HepG2 (cell line): Measurements from ENCODE around the gene MAST1. TPM values are rescaled to one million over a fixed set of nuclear protein-coding genes. Genes with fewer than 3 reads are reported as not detected.

Experiments used
- ARHGAP35 ChIP-seq: sonication (generic); formaldehyde crosslinking; IDR thresholded peaks from 2 replicates; pipeline ENCODE4 v1.9.0; 2022; ENCODE audit warnings: mild to moderate bottlenecking, inconsistent platforms, moderate library complexity, missing genetic modification reagents, borderline replicate concordance
- FOXC1 ChIP-seq: sonication (generic); formaldehyde crosslinking; IDR thresholded peaks from 2 replicates; pipeline ENCODE4 v1.8.0; 2022; ENCODE audit warnings: mild to moderate bottlenecking, missing genetic modification reagents, borderline replicate concordance
- FOXM1 ChIP-seq: sonication (generic); formaldehyde crosslinking; IDR thresholded peaks from 2 replicates; pipeline ENCODE4 v1.5.0; 2020; ENCODE audit warnings: missing genetic modification reagents
- KMT2A ChIP-seq: sonication (generic); formaldehyde crosslinking; IDR thresholded peaks from 2 replicates; pipeline ENCODE4 v1.4.0; 2020; ENCODE audit warnings: missing genetic modification reagents
- SETDB1 ChIP-seq: sonication (generic); formaldehyde crosslinking; IDR thresholded peaks from 2 replicates; pipeline ENCODE4 v1.5.1; 2020; ENCODE audit warnings: missing genetic modification reagents, mild to moderate bottlenecking, borderline replicate concordance
- SP140L ChIP-seq: sonication (generic); formaldehyde crosslinking; IDR thresholded peaks from 2 replicates; pipeline ENCODE4 v1.4.0; 2020; ENCODE audit warnings: missing genetic modification reagents, borderline replicate concordance
- SRSF9 ChIP-seq: fragments of 200-400 bp; formaldehyde crosslinking; IDR thresholded peaks from 2 replicates; pipeline ENCODE4 v1.6.1; 2018; ENCODE audit warnings: borderline replicate concordance, mild to moderate bottlenecking, low read depth, low read length; ENCODE audit not compliant: insufficient read depth, poor library complexity, severe bottlenecking
- YEATS2 ChIP-seq: sonication (generic); formaldehyde crosslinking; IDR thresholded peaks from 2 replicates; pipeline ENCODE4 v1.4.0; 2020; ENCODE audit warnings: missing genetic modification reagents, borderline replicate concordance
- ZNF101 ChIP-seq: sonication (generic); formaldehyde crosslinking; IDR thresholded peaks from 2 replicates; pipeline ENCODE4 v1.4.0; 2020; ENCODE audit warnings: mild to moderate bottlenecking, low read depth, missing genetic modification reagents, borderline replicate concordance
- ZNF260 ChIP-seq: sonication (generic); formaldehyde crosslinking; IDR thresholded peaks from 2 replicates; pipeline ENCODE4 v1.4.0; 2020; ENCODE audit warnings: missing genetic modification reagents, low read depth, mild to moderate bottlenecking, borderline replicate concordance
- ZNF343 ChIP-seq: sonication (generic); formaldehyde crosslinking; IDR thresholded peaks from 2 replicates; pipeline ENCODE4 v1.4.0; 2020; ENCODE audit warnings: mild to moderate bottlenecking, missing genetic modification reagents
- ZNF350 ChIP-seq: sonication (generic); formaldehyde crosslinking; IDR thresholded peaks from 2 replicates; pipeline ENCODE4 v1.4.0; 2020; ENCODE audit warnings: mild to moderate bottlenecking, low read depth, missing genetic modification reagents, borderline replicate concordance
- polyA plus RNA-seq, 8 experiments: library from polyadenylated mRNA; depleted of rRNA in 3 of 8; stranded (reverse) in 7 of 8; unstranded in 1 of 8; fragments of >200 nt; fragmentation: Illumina TruSeq in 4 of 8; extraction: Trizol in 4 of 8; gene quantifications; 2 replicates each; pipeline versions ENCODE4 v1.2.1 to v1.2.3, GENCODE V29; 2011 to 2016; ENCODE audit warnings: low read depth in 4 of 8, missing spikeins in 1 of 8, mixed read lengths in 1 of 8; ENCODE audit not compliant: insufficient read depth in 1 of 8
- total RNA-seq, 5 experiments: library from RNA; depleted of rRNA; stranded (reverse); fragments of >200 nt; fragmentation: Illumina TruSeq; extraction: Trizol; gene quantifications; 2 replicates each; pipeline ENCODE4 v1.2.3, GENCODE V29; 2016; ENCODE audit warnings: low read depth in 1 of 5
- TF ChIP-seq, protein P1 (sequence below): sonication (generic); formaldehyde crosslinking; IDR thresholded peaks from 2 replicates; pipeline ENCODE4 v1.8.1; 2023; ENCODE audit warnings: mild to moderate bottlenecking, missing genetic modification reagents
- TF ChIP-seq, protein P2 (sequence below), 2 experiments: fragments of 450-650 bp in 1 of 2; sonication (generic) in 1 of 2; formaldehyde crosslinking in 1 of 2; IDR thresholded peaks; 2 replicates each; pipeline versions ENCODE4 v1.6.1 to v1.8.0; 2016 to 2022; ENCODE audit warnings: antibody characterized with exemption in 1 of 2, mild to moderate bottlenecking in 1 of 2, missing genetic modification reagents in 1 of 2
- TF ChIP-seq, protein P3 (sequence below): sonication (generic); formaldehyde crosslinking; IDR thresholded peaks from 2 replicates; pipeline ENCODE4 v1.8.0; 2022; ENCODE audit warnings: mild to moderate bottlenecking, missing genetic modification reagents, moderate library complexity

Gene MAST1
- total and polyA plus RNA-seq, 2 of the 13 experiments (the other 11 are each of a cell fraction or from before 2014, with no cell fraction given): 0.73 to 4.7 TPM

DNA sequence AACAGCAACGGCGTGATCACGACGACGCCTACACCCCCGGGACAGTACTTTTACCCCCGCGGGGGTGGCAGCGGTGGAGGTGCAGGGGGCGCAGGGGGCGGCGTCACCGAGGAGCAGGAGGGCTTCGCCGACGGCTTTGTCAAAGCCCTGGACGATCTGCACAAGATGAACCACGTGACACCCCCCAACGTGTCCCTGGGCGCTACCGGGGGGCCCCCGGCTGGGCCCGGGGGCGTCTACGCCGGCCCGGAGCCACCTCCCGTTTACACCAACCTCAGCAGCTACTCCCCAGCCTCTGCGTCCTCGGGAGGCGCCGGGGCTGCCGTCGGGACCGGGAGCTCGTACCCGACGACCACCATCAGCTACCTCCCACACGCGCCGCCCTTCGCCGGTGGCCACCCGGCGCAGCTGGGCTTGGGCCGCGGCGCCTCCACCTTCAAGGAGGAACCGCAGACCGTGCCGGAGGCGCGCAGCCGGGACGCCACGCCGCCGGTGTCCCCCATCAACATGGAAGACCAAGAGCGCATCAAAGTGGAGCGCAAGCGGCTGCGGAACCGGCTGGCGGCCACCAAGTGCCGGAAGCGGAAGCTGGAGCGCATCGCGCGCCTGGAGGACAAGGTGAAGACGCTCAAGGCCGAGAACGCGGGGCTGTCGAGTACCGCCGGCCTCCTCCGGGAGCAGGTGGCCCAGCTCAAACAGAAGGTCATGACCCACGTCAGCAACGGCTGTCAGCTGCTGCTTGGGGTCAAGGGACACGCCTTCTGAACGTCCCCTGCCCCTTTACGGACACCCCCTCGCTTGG is 46.1 kb upstream of the MAST1 start (continued):
- TF ChIP-seq, protein P1, sequence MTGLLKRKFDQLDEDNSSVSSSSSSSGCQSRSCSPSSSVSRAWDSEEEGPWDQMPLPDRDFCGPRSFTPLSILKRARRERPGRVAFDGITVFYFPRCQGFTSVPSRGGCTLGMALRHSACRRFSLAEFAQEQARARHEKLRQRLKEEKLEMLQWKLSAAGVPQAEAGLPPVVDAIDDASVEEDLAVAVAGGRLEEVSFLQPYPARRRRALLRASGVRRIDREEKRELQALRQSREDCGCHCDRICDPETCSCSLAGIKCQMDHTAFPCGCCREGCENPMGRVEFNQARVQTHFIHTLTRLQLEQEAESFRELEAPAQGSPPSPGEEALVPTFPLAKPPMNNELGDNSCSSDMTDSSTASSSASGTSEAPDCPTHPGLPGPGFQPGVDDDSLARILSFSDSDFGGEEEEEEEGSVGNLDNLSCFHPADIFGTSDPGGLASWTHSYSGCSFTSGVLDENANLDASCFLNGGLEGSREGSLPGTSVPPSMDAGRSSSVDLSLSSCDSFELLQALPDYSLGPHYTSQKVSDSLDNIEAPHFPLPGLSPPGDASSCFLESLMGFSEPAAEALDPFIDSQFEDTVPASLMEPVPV (CRISPR knock-in tag): 0 out of 2 replicates have a peak, but pooled peaks have one; percentile 64
- TF ChIP-seq, protein P2, sequence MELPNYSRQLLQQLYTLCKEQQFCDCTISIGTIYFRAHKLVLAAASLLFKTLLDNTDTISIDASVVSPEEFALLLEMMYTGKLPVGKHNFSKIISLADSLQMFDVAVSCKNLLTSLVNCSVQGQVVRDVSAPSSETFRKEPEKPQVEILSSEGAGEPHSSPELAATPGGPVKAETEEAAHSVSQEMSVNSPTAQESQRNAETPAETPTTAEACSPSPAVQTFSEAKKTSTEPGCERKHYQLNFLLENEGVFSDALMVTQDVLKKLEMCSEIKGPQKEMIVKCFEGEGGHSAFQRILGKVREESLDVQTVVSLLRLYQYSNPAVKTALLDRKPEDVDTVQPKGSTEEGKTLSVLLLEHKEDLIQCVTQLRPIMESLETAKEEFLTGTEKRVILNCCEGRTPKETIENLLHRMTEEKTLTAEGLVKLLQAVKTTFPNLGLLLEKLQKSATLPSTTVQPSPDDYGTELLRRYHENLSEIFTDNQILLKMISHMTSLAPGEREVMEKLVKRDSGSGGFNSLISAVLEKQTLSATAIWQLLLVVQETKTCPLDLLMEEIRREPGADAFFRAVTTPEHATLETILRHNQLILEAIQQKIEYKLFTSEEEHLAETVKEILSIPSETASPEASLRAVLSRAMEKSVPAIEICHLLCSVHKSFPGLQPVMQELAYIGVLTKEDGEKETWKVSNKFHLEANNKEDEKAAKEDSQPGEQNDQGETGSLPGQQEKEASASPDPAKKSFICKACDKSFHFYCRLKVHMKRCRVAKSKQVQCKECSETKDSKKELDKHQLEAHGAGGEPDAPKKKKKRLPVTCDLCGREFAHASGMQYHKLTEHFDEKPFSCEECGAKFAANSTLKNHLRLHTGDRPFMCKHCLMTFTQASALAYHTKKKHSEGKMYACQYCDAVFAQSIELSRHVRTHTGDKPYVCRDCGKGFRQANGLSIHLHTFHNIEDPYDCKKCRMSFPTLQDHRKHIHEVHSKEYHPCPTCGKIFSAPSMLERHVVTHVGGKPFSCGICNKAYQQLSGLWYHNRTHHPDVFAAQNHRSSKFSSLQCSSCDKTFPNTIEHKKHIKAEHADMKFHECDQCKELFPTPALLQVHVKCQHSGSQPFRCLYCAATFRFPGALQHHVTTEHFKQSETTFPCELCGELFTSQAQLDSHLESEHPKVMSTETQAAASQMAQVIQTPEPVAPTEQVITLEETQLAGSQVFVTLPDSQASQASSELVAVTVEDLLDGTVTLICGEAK (IDR thresholded peaks at IDR 0.05): no peak
- TF ChIP-seq, protein P2 (CRISPR knock-in tag; IDR thresholded peaks at IDR 0.05): peak; percentile 80; the same call in 1 of the 2 replicates
- TF ChIP-seq KMT2A (CRISPR knock-in tag) (no peak), ZNF101 (no peak), FOXC1 (CRISPR knock-in tag) (peak; percentile 45; the same call in 1 of the 2 replicates), ZNF343 (CRISPR knock-in tag) (no peak), ZNF260 (CRISPR knock-in tag) (no peak), SP140L (CRISPR knock-in tag) (no peak), FOXM1 (CRISPR knock-in tag) (no peak), SETDB1 (CRISPR knock-in tag) (no peak), ZNF350 (CRISPR knock-in tag) (0 out of 2 replicates have a peak, but pooled peaks have one; percentile 40), SRSF9 (no peak), ARHGAP35 (CRISPR knock-in tag) (peak; percentile 36; the same call in 1 of the 2 replicates), YEATS2 (CRISPR knock-in tag) (no peak; the same call in 1 of the 2 replicates)
- TF ChIP-seq, protein P3, sequence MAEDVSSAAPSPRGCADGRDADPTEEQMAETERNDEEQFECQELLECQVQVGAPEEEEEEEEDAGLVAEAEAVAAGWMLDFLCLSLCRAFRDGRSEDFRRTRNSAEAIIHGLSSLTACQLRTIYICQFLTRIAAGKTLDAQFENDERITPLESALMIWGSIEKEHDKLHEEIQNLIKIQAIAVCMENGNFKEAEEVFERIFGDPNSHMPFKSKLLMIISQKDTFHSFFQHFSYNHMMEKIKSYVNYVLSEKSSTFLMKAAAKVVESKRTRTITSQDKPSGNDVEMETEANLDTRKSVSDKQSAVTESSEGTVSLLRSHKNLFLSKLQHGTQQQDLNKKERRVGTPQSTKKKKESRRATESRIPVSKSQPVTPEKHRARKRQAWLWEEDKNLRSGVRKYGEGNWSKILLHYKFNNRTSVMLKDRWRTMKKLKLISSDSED (CRISPR knock-in tag): peak; percentile 42; the same call in 1 of the 2 replicates
